GF-D8 (cell line): ENCODE results near the gene DDX41.
"Not testable (repeated sequence)": the region's sequence is repeated elsewhere in the genome, so short reads cannot be mapped to it uniquely, and the experiment has no call there.

Source experiments
- DNase-seq: peaks from one replicate; lab custom pipeline; 2025; lab: John Stamatoyannopoulos, UW

Gene DDX41

GRCh38 chr5:177537389-177538361 lies 20.9 kb upstream of the DDX41 start:
- DNase-seq: no peak

GRCh38 chr5:177536386-177536785 lies 19.6 kb upstream of the DDX41 start:
- DNase-seq: no peak

- DNase-seq: no peak
Observed at GRCh38 chr5:177535125-177535524, 18.4 kb upstream of the DDX41 start.

GRCh38 chr5:177534433-177534832 lies 17.7 kb upstream of the DDX41 start:
- not testable (repeated sequence) for DNase-seq

- no peak for DNase-seq
Observed at GRCh38 chr5:177531209-177531940, 14.6 kb upstream of the DDX41 start.

- DNase-seq: no peak
Observed at GRCh38 chr5:177530638-177531037, 13.9 kb upstream of the DDX41 start.

- no peak for DNase-seq
Observed at GRCh38 chr5:177529247-177530203, 12.8 kb upstream of the DDX41 start.

- DNase-seq: no peak
Observed at GRCh38 chr5:177528631-177529030, 11.9 kb upstream of the DDX41 start.

GRCh38 chr5:177527595-177527994 lies 10.8 kb upstream of the DDX41 start:
- no peak for DNase-seq

- DNase-seq: no peak
Observed at GRCh38 chr5:177526791-177527190, 10.0 kb upstream of the DDX41 start.

- DNase-seq: no peak
Observed at GRCh38 chr5:177526191-177526590, 9.4 kb upstream of the DDX41 start.

GRCh38 chr5:177524941-177525655 lies 8.3 kb upstream of the DDX41 start:
- DNase-seq: no peak

GRCh38 chr5:177524539-177524900 lies 7.8 kb upstream of the DDX41 start:
- no peak for DNase-seq

GRCh38 chr5:177523711-177524538 lies 7.2 kb upstream of the DDX41 start:
- no peak for DNase-seq

GRCh38 chr5:177520916-177521513 lies 4.3 kb upstream of the DDX41 start:
- DNase-seq: peak; percentile 60

GRCh38 chr5:177520271-177520670 lies 3.5 kb upstream of the DDX41 start:
- DNase-seq: no peak

GRCh38 chr5:177519463-177520235 lies 2.9 kb upstream of the DDX41 start:
- no peak for DNase-seq

- DNase-seq: no peak
Observed at GRCh38 chr5:177515580-177515979, 1.2 kb downstream of the DDX41 start.

GRCh38 chr5:177514541-177514940 lies 2.2 kb downstream of the DDX41 start:
- DNase-seq: no peak
